Measurements from ENCODE around the gene PDIA5. TPM values are rescaled to one million over a fixed set of nuclear protein-coding genes. Genes with fewer than 3 reads are reported as not detected.

The PDIA5 gene
- total RNA-seq, 1 donor from 2014 or later, result 14.2 TPM

GRCh38 chr3:123034996-123035395 lies 31.8 kb upstream of the PDIA5 start:
- DNase-seq (ENCODE audit: low read depth, low spot score), result no peak
- Mint-ChIP-seq H3K36me3 (ENCODE audit: low read depth) (no peaks in the 10 kb centered on the region), H3K9me3 (no peaks in the 10 kb centered on the region), H3K27ac (ENCODE audit: unreplicated experiment) (no peak overlapping the region), H3K4me1 (peaks cover 6% of the 10 kb centered on the region), H3K4me3 (no peak overlapping the region), H3K27me3 (ENCODE audit: low read depth) (no peaks in the 10 kb centered on the region)
- TF ChIP-seq CTCF (conservative IDR thresholded peaks at IDR 0.05), result no peak

- no peak for TF ChIP-seq CTCF (conservative IDR thresholded peaks at IDR 0.05)
- H3K36me3 Mint-ChIP-seq (ENCODE audit: low read depth), result no peaks in the 10 kb centered on the region
- no peaks in the 10 kb centered on the region for H3K9me3 Mint-ChIP-seq
- no peak overlapping the region for H3K27ac Mint-ChIP-seq (ENCODE audit: unreplicated experiment)
- H3K4me1 Mint-ChIP-seq, result peaks cover 13% of the 10 kb centered on the region
- no peaks in the 10 kb centered on the region for H3K27me3 Mint-ChIP-seq (ENCODE audit: low read depth)
- no peak overlapping the region for H3K4me3 Mint-ChIP-seq
- DNase-seq (ENCODE audit: low read depth, low spot score), result no peak
Observed at GRCh38 chr3:123036352-123037014, 30.3 kb upstream of the PDIA5 start.

GRCh38 chr3:123037015-123037375 lies 29.8 kb upstream of the PDIA5 start:
- no peaks in the 10 kb centered on the region for H3K27me3 Mint-ChIP-seq (ENCODE audit: low read depth)
- no peak overlapping the region for H3K27ac Mint-ChIP-seq (ENCODE audit: unreplicated experiment)
- TF ChIP-seq CTCF (conservative IDR thresholded peaks at IDR 0.05), result no peak
- DNase-seq (ENCODE audit: low read depth, low spot score), result no peak
- H3K9me3 Mint-ChIP-seq, result no peaks in the 10 kb centered on the region
- no peak overlapping the region for H3K4me3 Mint-ChIP-seq
- H3K4me1 Mint-ChIP-seq, result peaks cover 19% of the 10 kb centered on the region
- no peaks in the 10 kb centered on the region for H3K36me3 Mint-ChIP-seq (ENCODE audit: low read depth)

- no peak overlapping the region for H3K4me3 Mint-ChIP-seq
- no peaks in the 10 kb centered on the region for H3K27me3 Mint-ChIP-seq (ENCODE audit: low read depth)
- no peak for DNase-seq (ENCODE audit: low read depth, low spot score)
- H3K27ac Mint-ChIP-seq (ENCODE audit: unreplicated experiment), result no peak overlapping the region
- no peaks in the 10 kb centered on the region for H3K9me3 Mint-ChIP-seq
- peaks cover 22% of the 10 kb centered on the region for H3K4me1 Mint-ChIP-seq
- no peaks in the 10 kb centered on the region for H3K36me3 Mint-ChIP-seq (ENCODE audit: low read depth)
- TF ChIP-seq CTCF (conservative IDR thresholded peaks at IDR 0.05), result no peak
Observed at GRCh38 chr3:123038751-123039150, 28.1 kb upstream of the PDIA5 start.

GRCh38 chr3:123039178-123039577 lies 27.6 kb upstream of the PDIA5 start:
- no peak for DNase-seq (ENCODE audit: low read depth, low spot score)
- H3K27me3 Mint-ChIP-seq (ENCODE audit: low read depth), result no peaks in the 10 kb centered on the region
- H3K36me3 Mint-ChIP-seq (ENCODE audit: low read depth), result no peaks in the 10 kb centered on the region
- H3K27ac Mint-ChIP-seq (ENCODE audit: unreplicated experiment), result no peak overlapping the region
- no peak overlapping the region for H3K4me3 Mint-ChIP-seq
- peaks cover 22% of the 10 kb centered on the region for H3K4me1 Mint-ChIP-seq
- no peaks in the 10 kb centered on the region for H3K9me3 Mint-ChIP-seq
- TF ChIP-seq CTCF (conservative IDR thresholded peaks at IDR 0.05), result no peak

All from neural crest cell (in vitro differentiated cells).